ENCODE results near the gene CTDSPL2.

DNA sequence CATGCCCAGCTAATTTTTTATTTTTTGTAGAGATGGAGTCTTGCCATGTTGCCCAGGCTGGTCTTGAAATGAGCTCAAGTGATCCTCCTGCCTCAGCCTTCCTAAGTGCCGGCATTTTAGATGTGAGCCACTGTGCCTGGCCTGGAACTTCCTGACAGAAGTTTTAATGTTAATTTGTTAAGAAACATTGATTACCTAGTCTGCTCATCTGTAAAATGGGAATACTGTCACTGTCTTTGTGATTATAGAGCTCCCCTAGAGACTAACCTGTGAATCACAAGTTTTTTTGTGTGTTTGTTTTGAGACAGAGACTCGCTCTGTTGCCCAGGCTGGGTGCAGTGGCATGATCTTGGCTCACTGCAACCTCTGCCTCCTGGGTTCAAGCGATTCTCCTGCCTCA is 105.3 kb downstream of the CTDSPL2 start:
- TF ChIP-seq, protein P1, sequence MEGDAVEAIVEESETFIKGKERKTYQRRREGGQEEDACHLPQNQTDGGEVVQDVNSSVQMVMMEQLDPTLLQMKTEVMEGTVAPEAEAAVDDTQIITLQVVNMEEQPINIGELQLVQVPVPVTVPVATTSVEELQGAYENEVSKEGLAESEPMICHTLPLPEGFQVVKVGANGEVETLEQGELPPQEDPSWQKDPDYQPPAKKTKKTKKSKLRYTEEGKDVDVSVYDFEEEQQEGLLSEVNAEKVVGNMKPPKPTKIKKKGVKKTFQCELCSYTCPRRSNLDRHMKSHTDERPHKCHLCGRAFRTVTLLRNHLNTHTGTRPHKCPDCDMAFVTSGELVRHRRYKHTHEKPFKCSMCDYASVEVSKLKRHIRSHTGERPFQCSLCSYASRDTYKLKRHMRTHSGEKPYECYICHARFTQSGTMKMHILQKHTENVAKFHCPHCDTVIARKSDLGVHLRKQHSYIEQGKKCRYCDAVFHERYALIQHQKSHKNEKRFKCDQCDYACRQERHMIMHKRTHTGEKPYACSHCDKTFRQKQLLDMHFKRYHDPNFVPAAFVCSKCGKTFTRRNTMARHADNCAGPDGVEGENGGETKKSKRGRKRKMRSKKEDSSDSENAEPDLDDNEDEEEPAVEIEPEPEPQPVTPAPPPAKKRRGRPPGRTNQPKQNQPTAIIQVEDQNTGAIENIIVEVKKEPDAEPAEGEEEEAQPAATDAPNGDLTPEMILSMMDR (conservative IDR thresholded peaks at IDR 0.05), result peak; percentile 35; the same call in 1 of the 2 replicates
- no peak for TF ChIP-seq EZH2 (IDR thresholded peaks at IDR 0.05; ENCODE audit: low read depth)
